Fibroblast of skin of left biceps (primary cell): ENCODE results near the gene STK32B.

Experiments
- DNase-seq, 2 experiments: peaks; one replicate each; pipeline ENCODE4 v3.0.0-alpha.2; 2013; ENCODE audit warnings: low read depth in 2 of 2

Gene STK32B

GRCh38 chr4:5524446-5525299 is 473.4 kb downstream of the STK32B start:
- no peak for DNase-seq

- DNase-seq, result no peak
These were observed 475.0 kb downstream of the STK32B start for GRCh38 chr4:5526080-5526846.

GRCh38 chr4:5527211-5527610 is 475.9 kb downstream of the STK32B start:
- DNase-seq, result no peak

GRCh38 chr4:5528031-5528436 is 476.8 kb downstream of the STK32B start:
- no peak for DNase-seq

GRCh38 chr4:5532100-5532499 is 480.8 kb downstream of the STK32B start:
- no peak for DNase-seq

GRCh38 chr4:5539584-5539983 is 488.3 kb downstream of the STK32B start:
- DNase-seq, result no peak

- DNase-seq, result no peak
These were observed 489.9 kb downstream of the STK32B start for GRCh38 chr4:5541169-5541568.

GRCh38 chr4:5543681-5544080 is 492.4 kb downstream of the STK32B start:
- DNase-seq, result no peak

- no peak for DNase-seq
These were observed 493.5 kb downstream of the STK32B start for GRCh38 chr4:5544762-5545161.

- no peak for DNase-seq
These were observed 494.0 kb downstream of the STK32B start for GRCh38 chr4:5545271-5545670.

GRCh38 chr4:5547651-5548249 is 496.5 kb downstream of the STK32B start:
- DNase-seq, result no peak
